GM13976 (cell line): Measurements from ENCODE around the gene HOXB6.
A peak's percentile ranks its signal among the peaks of the same experiment; 100 is the strongest.

Source experiments
- DNase-seq: peaks from one replicate; pipeline ENCODE4 v3.0.0; 2012; ENCODE audit warnings: low spot score
- CTCF ChIP-seq: IDR thresholded peaks from 2 replicates; pipeline ENCODE4 v1.5.1; 2012; ENCODE audit warnings: borderline replicate concordance, mild to moderate bottlenecking; ENCODE audit not compliant: insufficient read depth; ENCODE audit errors: extremely low read depth, missing control alignments, control extremely low read depth
- in situ Hi-C: fragments of 300-500 bp; cut with MboI; formaldehyde crosslinking; loops from one replicate; pipeline ENCODE4 v1.12.0; 2022; ENCODE audit warnings: low sequenced_read_pairs, mixed read lengths, inconsistent platforms; ENCODE audit not compliant: unreplicated experiment

The HOXB6 gene

GRCh38 chr17:48596735-48597527 lies 7.9 kb downstream of the HOXB6 start:
- no peak for TF ChIP-seq CTCF
- in situ Hi-C loops = no loop called here
- DNase-seq = no peak

- DNase-seq = no peak
- in situ Hi-C loops = no loop called here
- no peak for TF ChIP-seq CTCF
Measured at GRCh38 chr17:48596000-48596734, 8.6 kb downstream of the HOXB6 start.

- TF ChIP-seq CTCF = no peak
- DNase-seq = no peak
- in situ Hi-C loops = no loop called here
Measured at GRCh38 chr17:48595278-48595999, 9.3 kb downstream of the HOXB6 start.

GRCh38 chr17:48594538-48595277 lies 10.1 kb downstream of the HOXB6 start:
- in situ Hi-C loops = no loop called here
- no peak for TF ChIP-seq CTCF
- DNase-seq = no peak

- TF ChIP-seq CTCF = peak; percentile 97
- peak; percentile 92 for DNase-seq
- in situ Hi-C loops = no loop called here
Measured at GRCh38 chr17:48593840-48594537, 10.8 kb downstream of the HOXB6 start.

- DNase-seq = no peak
- TF ChIP-seq CTCF = no peak
- in situ Hi-C loops = no loop called here
Measured at GRCh38 chr17:48593126-48593829, 11.5 kb downstream of the HOXB6 start, which contains the start of gene HOXB5. HOXB5 (minus strand) TSS chr17:48593779; CDS start chr17:48593682, 97 bp downstream.
